Adipocyte (in vitro differentiated cells): ENCODE measurements around the gene R3HDM2.

Experiments
- DNase-seq: peaks from one replicate; pipeline ENCODE4 v3.0.0-alpha.2; 2015; ENCODE audit warnings: low read depth
- H3K27me3 ChIP-seq: replicated peaks from 2 replicates; pipeline ENCODE4 v1.7.0; 2013; ENCODE audit warnings: mild to moderate bottlenecking, low read length, moderate library complexity; ENCODE audit not compliant: control insufficient read depth, insufficient read depth
- H3K36me3 ChIP-seq: 2 replicates; pipeline ENCODE4 v1.7.0; 2013; ENCODE audit warnings: low read length, mild to moderate bottlenecking, moderate library complexity; ENCODE audit not compliant: control insufficient read depth, insufficient read depth, severe bottlenecking
- H3K4me1 ChIP-seq: 2 replicates; pipeline ENCODE4 v1.7.0; 2013; ENCODE audit warnings: mild to moderate bottlenecking, low read length, moderate library complexity; ENCODE audit not compliant: control insufficient read depth, insufficient read depth
- H3K4me3 ChIP-seq: 2 replicates; pipeline ENCODE4 v1.7.0; 2013; ENCODE audit warnings: mild to moderate bottlenecking, low read length, moderate library complexity
- H3K9ac ChIP-seq: 2 replicates; pipeline ENCODE4 v1.7.0; 2013; ENCODE audit warnings: mild to moderate bottlenecking, low read length, moderate library complexity
- H3K9me3 ChIP-seq: 2 replicates; pipeline ENCODE4 v1.7.0; 2013; ENCODE audit warnings: mild to moderate bottlenecking, low read length, moderate library complexity; ENCODE audit not compliant: control insufficient read depth

The R3HDM2 gene

GRCh38 chr12:57458665-57459054 lies 27.8 kb upstream of the R3HDM2 start:
- peak overlapping the region; percentile 85 for H3K4me3 ChIP-seq
- H3K9ac ChIP-seq, result peak overlapping the region; percentile 84
- H3K4me1 ChIP-seq, result peaks cover 25% of the 10 kb centered on the region
- no peaks in the 10 kb centered on the region for H3K9me3 ChIP-seq
- no peak for DNase-seq
- peaks cover 12% of the 10 kb centered on the region for H3K27me3 ChIP-seq
- no peaks in the 10 kb centered on the region for H3K36me3 ChIP-seq

GRCh38 chr12:57456737-57457490 lies 26.1 kb upstream of the R3HDM2 start:
- no peak overlapping the region for H3K4me3 ChIP-seq
- no peak for DNase-seq
- peaks cover 25% of the 10 kb centered on the region for H3K4me1 ChIP-seq
- H3K36me3 ChIP-seq, result no peaks in the 10 kb centered on the region
- H3K27me3 ChIP-seq, result peaks cover 8% of the 10 kb centered on the region
- no peak overlapping the region for H3K9ac ChIP-seq
- no peaks in the 10 kb centered on the region for H3K9me3 ChIP-seq

GRCh38 chr12:57456145-57456700 lies 25.4 kb upstream of the R3HDM2 start:
- peak; percentile 48 for DNase-seq
- no peak overlapping the region for H3K4me3 ChIP-seq

GRCh38 chr12:57455374-57456144 lies 24.7 kb upstream of the R3HDM2 start:
- H3K9me3 ChIP-seq, result no peaks in the 10 kb centered on the region
- H3K9ac ChIP-seq, result no peak overlapping the region
- peaks cover 25% of the 10 kb centered on the region for H3K4me1 ChIP-seq
- no peaks in the 10 kb centered on the region for H3K36me3 ChIP-seq
- peaks cover under 1% of the 10 kb centered on the region for H3K27me3 ChIP-seq
- H3K4me3 ChIP-seq, result no peak overlapping the region
- DNase-seq, result no peak

More at GRCh38 chr12:57456145-57456700, 25.4 kb upstream of the R3HDM2 start:
- Histone ChIP-seq H3K4me1 (peaks cover 26% of the 10 kb centered on the region), H3K27me3 (peaks cover 7% of the 10 kb centered on the region), H3K9ac (no peak overlapping the region), H3K36me3 (no peaks in the 10 kb centered on the region), H3K9me3 (no peaks in the 10 kb centered on the region)

GRCh38 chr12:57454566-57455373 lies 23.9 kb upstream of the R3HDM2 start, which contains the start of gene INHBE:
TSS of gene INHBE (plus strand) at chr12:57455307. CDS start at chr12:57455537, 230 bp downstream.
- Histone ChIP-seq H3K4me1 (peaks cover 25% of the 10 kb centered on the region), H3K9me3 (no peaks in the 10 kb centered on the region), H3K27me3 (no peaks in the 10 kb centered on the region), H3K9ac (peak within 1 kb of the TSS; percentile 2), H3K4me3 (no peak within 1 kb of the TSS), H3K36me3 (no peaks in the 10 kb centered on the region)
- peak; percentile 75 for DNase-seq

- no peak overlapping the region for H3K4me3 ChIP-seq
- H3K4me1 ChIP-seq, result peaks cover 25% of the 10 kb centered on the region
- no peak overlapping the region for H3K9ac ChIP-seq
- DNase-seq, result no peak
- no peaks in the 10 kb centered on the region for H3K36me3 ChIP-seq
- no peaks in the 10 kb centered on the region for H3K27me3 ChIP-seq
- no peaks in the 10 kb centered on the region for H3K9me3 ChIP-seq
These were observed 23.3 kb upstream of the R3HDM2 start for GRCh38 chr12:57454213-57454565.

- H3K36me3 ChIP-seq, result no peaks in the 10 kb centered on the region
- no peak overlapping the region for H3K9ac ChIP-seq
- DNase-seq, result peak; percentile 92
- no peaks in the 10 kb centered on the region for H3K27me3 ChIP-seq
- no peak overlapping the region for H3K4me3 ChIP-seq
- no peaks in the 10 kb centered on the region for H3K9me3 ChIP-seq
- peaks cover 21% of the 10 kb centered on the region for H3K4me1 ChIP-seq
These were observed 22.2 kb upstream of the R3HDM2 start for GRCh38 chr12:57452937-57453509.

GRCh38 chr12:57452181-57452936 lies 21.5 kb upstream of the R3HDM2 start:
- DNase-seq, result peak; percentile 67
- H3K4me3 ChIP-seq, result no peak overlapping the region
- H3K4me1 ChIP-seq, result peaks cover 21% of the 10 kb centered on the region
- H3K27me3 ChIP-seq, result no peaks in the 10 kb centered on the region
- no peaks in the 10 kb centered on the region for H3K9me3 ChIP-seq
- H3K9ac ChIP-seq, result no peak overlapping the region
- no peaks in the 10 kb centered on the region for H3K36me3 ChIP-seq

GRCh38 chr12:57451233-57451778 lies 20.5 kb upstream of the R3HDM2 start:
- Histone ChIP-seq H3K9me3 (no peaks in the 10 kb centered on the region), H3K9ac (no peak overlapping the region), H3K27me3 (no peaks in the 10 kb centered on the region), H3K36me3 (no peaks in the 10 kb centered on the region), H3K4me3 (no peak overlapping the region), H3K4me1 (peaks cover 21% of the 10 kb centered on the region)
- no peak for DNase-seq

GRCh38 chr12:57450057-57450456 lies 19.2 kb upstream of the R3HDM2 start:
- H3K9ac ChIP-seq, result no peak overlapping the region
- no peak for DNase-seq
- no peaks in the 10 kb centered on the region for H3K36me3 ChIP-seq
- no peaks in the 10 kb centered on the region for H3K9me3 ChIP-seq
- peaks cover 18% of the 10 kb centered on the region for H3K4me1 ChIP-seq
- H3K4me3 ChIP-seq, result no peak overlapping the region
- no peaks in the 10 kb centered on the region for H3K27me3 ChIP-seq
